ENCODE results near the gene POLDIP2.

DNA sequence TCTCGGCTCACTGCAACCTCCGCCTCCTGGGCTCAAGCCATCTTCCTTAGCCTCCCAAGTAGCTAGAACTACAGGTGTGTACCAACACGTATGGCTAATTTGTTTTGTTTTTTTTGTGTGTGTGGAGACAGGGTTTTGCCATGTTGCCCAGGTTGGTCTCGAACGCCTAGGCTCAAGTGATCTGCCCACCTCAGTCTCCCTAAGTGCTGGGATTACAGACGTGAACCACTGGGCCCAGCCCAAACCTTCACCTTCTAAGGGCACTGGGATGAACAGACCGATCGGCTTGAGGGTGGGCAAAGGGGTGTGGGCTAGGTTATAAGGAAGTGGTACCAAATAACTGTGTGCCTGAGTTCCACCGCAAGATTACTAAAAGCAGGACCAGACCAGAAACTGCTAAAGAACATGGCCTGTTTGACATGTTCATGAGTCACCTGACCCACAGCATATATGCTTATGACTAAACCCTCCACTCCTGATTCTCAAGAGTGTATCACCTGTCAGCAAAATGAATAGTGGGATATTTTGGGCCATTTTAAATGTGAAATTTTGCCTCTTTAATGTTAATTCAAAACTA lies 30.2 kb downstream of the POLDIP2 start:
- TF ChIP-seq, protein P1, sequence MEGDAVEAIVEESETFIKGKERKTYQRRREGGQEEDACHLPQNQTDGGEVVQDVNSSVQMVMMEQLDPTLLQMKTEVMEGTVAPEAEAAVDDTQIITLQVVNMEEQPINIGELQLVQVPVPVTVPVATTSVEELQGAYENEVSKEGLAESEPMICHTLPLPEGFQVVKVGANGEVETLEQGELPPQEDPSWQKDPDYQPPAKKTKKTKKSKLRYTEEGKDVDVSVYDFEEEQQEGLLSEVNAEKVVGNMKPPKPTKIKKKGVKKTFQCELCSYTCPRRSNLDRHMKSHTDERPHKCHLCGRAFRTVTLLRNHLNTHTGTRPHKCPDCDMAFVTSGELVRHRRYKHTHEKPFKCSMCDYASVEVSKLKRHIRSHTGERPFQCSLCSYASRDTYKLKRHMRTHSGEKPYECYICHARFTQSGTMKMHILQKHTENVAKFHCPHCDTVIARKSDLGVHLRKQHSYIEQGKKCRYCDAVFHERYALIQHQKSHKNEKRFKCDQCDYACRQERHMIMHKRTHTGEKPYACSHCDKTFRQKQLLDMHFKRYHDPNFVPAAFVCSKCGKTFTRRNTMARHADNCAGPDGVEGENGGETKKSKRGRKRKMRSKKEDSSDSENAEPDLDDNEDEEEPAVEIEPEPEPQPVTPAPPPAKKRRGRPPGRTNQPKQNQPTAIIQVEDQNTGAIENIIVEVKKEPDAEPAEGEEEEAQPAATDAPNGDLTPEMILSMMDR (IDR thresholded peaks at IDR 0.05) = no peak
- TF ChIP-seq POLR2A (IDR thresholded peaks at IDR 0.05) = no peak
